ENCODE data around the gene NXN.
"Not testable (repeated sequence)": the region's sequence is repeated elsewhere in the genome, so short reads cannot be mapped to it uniquely, and the experiment has no call there.

NXN gene

DNA sequence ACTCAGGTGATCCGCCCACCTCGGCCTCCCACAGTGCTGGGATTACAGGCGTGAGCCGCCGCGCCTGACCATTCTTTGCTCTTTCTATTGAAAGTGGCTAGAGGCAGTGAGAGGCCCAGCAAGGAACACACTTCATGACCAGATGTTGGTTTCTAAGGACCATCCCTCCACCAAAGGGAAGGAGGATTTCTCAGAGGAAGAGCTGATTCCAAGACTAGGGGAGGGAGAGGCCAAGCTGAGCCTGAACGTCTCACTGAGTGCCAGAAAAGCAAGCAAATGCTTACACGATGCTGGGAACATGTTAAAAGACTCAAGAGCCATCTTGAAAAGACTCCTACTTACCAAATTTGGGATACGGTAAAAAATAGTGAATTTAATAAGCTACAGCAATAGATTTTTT is 118.2 kb downstream of the NXN start:
- DNase-seq (ENCODE audit: low read depth), result no peak

DNA sequence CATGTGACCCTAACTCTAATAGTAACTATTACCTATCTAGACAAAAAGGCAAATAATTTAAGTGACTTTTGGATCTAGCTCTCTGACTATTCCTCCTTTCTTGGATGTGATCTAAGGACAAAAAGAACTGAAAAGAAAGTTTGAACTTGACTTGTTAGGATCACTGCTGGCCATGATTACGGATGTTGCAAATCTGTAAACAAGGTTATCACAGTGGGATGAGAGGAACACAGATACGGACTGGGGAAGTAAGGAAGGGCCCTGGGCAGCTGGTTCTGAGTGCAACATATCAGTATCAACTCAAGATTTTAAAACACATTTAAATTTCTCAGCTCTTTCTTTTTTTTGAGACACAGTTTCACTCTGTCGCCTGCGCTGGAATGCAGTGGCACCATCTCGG is 118.8 kb downstream of the NXN start:
- no peak for DNase-seq (ENCODE audit: low read depth)

DNA sequence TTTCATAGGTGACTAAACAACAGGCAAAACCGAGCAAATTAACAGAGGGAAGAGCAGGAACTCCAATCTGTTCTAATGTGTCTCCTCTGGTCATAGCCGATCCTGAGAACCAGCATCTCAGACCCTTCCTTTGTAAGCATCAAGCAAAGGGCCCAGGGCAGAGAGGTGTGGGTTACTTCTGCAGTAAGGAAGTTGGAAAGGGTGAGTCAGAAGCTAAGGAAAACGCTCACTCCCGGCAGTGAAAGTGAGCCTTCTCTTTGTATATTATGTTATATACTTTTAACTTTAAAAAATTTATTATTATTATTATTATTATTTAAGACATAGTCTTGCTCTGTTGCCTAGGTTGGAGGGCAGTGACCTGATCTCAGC is 119.8 kb downstream of the NXN start:
- no peak for DNase-seq (ENCODE audit: low read depth)

DNA sequence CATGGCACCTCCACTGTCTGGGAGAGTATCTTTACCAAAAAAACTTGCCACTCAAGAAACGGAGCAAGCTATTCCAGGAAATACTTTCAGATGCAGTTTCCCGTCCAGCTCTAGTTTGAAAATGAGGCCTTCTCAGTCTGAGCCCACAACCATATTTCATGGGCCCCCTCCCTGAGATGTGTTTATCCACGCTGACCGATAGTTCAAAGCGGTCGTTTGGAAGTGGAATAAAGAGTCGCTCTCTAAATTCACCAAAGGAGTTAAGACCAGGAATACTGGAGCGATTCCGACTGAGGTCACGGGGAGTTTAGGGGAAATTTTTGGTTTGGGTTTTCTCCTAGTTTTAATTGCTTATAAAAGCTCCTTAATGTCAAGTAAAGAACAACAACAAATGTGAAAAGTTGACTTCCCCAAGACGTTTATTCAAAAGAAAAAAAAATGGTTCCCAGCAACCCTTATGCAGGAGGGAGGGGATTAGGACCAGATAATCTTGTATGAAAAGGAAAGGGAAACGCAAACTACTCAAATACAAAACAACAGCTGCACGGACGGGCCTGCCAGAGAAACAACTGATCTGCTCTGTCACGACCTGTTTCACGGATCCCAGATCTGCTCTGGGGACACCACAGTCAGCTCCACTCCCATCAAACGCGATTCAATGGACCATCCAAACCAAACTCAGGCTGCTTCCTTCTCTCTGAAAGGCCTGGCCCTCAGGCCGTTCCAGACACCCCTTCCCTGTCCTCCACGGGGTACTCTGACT is 120.3 kb downstream of the NXN start:
- DNase-seq (ENCODE audit: low read depth), result no peak

- no peak for DNase-seq (ENCODE audit: low read depth)
These were observed 123.4 kb downstream of the NXN start for GRCh38 chr17:856149-856548.

GRCh38 chr17:855569-855968 is 124.0 kb downstream of the NXN start:
- no peak for DNase-seq (ENCODE audit: low read depth)

- not testable (repeated sequence) for DNase-seq (ENCODE audit: low read depth)
These were observed 126.7 kb downstream of the NXN start for GRCh38 chr17:852850-853249.

- DNase-seq (ENCODE audit: low read depth), result no peak
These were observed 127.2 kb downstream of the NXN start for GRCh38 chr17:852349-852748.

DNA sequence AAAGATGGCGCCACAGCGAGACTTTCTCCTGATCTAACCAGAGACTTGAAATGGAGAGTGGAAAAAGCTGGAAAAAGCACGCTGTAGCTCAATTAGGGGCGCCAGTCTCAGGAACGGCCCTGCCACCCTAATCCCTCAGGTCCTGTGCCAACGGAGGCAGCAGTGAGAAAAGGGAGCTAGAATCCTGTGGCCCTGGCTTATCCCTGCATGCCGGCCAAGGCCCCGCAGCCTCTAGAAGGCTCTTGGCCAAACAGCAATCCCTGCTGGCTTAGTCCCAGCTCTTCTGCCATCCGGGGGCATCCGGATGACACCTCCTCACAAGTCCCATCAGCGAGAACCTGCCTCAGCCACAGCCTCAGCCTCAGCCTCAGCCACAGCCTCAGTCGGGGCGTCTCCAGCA is 127.7 kb downstream of the NXN start:
- DNase-seq (ENCODE audit: low read depth), result no peak

DNA sequence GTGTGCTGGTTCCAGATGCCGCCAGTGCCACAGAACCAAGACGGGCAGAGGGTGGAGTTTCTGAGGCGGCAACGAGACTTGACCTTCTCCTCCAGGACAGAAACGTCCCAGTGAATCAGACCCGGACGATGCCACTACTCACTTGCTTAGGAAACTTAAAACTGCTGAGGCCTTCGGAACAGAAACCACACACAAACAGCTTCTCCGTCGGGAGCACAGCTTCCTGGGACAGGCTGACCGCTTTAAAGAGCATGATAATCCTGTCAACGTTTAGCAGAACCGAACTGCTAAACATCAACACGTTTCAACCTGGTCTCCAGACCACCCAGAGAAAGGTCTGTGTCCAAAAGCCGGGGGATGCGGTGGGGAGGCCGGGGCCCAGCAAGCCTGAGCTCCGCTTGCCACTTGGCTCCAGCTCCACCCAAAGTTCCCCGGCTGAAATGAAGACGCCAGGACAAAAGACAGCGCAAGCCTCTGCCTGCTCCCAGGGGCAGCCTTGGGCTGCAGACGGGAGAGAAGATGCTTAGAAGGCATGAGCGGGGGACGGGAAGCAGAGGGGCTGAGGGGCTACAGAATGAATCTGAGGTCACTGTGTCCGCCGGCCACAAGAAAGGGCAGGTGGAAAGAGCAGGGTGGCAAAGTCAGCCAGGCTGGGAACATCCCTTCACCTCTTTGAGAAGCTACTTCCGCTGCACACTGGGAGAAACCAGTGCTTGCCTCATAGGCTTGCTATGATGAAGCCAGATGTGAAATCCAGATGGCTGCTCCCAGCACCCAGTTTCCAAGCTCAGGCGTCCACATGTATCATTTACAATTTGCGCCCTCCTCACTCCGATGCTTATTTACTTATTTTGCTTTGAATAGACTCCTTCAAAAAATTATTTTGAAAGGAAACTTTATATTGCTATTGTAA is 128.5 kb downstream of the NXN start:
- no peak for DNase-seq (ENCODE audit: low read depth)

- no peak for DNase-seq (ENCODE audit: low read depth)
These were observed 129.3 kb downstream of the NXN start for GRCh38 chr17:850086-850850.

DNA sequence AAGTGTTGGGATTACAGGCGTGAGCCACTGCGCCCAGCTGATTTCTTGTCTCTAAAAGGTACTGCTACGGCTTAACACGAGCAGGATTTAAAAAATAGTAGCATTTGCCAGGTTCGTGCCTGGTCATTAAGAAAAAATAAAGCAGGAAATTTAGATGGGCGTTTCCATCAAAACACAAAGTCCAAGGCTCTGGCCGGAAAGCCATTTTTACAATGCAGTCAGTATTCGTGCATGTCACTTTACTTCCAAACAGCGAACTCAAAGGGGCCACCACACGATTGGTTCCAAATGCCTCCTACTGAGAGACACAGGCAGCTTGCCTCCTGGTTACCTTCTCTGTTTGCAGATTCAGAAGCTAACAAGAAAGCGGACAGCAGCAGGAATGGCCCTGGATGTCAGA is 131.2 kb downstream of the NXN start:
- DNase-seq (ENCODE audit: low read depth), result no peak

DNA sequence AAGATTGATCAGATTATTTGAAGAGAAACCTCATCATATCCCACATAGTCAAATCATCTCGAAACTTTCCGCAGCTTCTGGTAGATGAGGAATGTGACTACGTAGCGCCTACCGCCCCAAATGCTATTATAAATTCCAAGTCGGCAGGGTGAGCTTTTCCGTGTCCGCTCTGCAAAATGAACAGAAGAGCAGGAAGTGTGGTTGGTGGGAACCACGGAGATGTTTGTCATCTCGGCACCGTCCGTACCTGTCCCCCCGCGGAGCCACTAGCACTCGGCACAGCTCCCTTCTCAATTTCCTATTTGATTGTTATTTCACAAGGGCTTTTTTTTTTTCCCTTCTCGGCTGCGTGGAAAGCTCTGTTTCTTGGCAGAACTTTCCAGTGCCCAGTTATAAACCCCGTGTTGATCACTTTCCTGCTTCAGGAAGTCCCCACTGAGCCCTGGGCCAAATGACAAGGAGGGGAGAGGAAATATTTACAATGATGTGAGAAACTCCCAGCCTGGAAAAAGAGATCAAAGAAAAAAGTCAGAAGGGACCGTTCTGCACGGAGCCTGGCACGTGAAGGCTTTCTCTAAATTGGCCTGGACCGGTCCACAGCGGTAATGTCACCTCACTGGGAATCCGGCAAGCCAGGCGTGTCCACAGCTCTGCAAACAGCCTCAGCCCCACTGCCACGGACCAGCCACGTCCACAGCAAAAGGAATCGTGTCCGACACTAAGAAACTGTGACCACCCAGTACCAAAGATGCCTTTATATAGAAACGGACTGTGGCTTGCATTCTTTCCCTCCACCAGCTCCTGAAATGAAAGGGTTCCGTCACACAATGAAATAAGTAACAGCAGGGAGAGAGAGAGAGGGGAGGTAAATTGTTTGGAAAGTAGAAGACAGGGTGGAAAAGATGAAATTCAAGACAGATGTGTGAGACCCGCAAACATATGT is 132.4 kb downstream of the NXN start:
- no peak for DNase-seq (ENCODE audit: low read depth)

GRCh38 chr17:841313-841712 is 138.3 kb downstream of the NXN start:
- no peak for DNase-seq (ENCODE audit: low read depth)

GRCh38 chr17:838486-838885 is 141.1 kb downstream of the NXN start:
- no peak for DNase-seq (ENCODE audit: low read depth)

GRCh38 chr17:836151-836550 is 143.4 kb downstream of the NXN start:
- no peak for DNase-seq (ENCODE audit: low read depth)

DNA sequence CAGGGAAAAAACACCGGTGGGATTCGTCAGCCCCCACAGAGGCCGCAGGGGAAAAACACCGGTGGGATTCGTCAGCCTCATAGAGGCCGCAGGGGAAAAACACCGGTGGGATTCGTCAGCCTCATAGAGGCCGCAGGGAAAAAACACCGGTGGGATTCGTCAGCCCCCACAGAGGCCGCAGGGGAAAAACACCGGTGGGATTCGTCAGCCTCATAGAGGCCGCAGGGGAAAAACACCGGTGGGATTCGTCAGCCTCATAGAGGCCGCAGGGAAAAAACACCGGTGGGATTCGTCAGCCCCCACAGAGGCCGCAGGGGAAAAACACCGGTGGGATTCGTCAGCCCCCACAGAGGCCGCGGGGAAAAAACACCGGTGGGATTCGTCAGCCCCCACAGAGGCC is 143.9 kb downstream of the NXN start:
- DNase-seq (ENCODE audit: low read depth), result not testable (repeated sequence)

DNA sequence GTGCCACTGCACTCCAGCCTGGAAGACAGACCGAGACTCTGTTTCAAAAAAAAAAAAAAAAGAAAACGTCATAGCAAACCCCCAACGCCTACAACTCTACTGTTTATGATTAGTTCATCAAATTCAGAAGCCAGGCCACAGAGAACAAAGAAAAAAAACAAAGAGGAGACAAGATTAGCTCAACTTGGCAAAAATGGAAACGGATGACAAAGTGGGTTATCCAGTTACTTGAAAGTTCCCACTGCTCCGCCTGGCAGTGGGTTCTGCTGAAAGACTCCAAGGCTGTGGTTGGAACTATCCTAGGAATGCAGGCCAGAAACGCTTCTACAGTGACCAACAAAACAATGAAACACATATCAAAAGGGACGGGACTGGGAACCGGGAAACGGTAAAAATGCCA is 144.3 kb downstream of the NXN start:
- no peak for DNase-seq (ENCODE audit: low read depth)

DNA sequence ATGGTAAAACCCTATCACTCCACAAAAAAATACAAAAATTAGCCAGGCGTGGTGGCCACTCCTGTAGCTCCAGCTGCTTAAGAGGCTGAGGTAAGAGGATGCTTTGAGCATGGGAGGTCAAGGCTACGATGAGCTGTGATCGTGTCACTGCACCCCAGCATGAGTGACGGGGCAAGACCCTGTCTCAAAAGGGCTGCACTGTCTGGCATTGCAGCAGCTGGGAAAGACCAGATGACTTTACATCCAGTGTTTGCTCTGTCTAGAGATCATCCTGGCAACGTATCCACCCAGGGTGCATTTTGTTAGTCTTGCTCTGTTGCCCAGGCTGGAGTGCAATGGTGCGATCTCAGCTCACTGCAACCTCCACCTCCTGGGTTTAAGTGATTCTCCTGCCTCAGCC is 145.4 kb downstream of the NXN start:
- no peak for DNase-seq (ENCODE audit: low read depth)

DNA sequence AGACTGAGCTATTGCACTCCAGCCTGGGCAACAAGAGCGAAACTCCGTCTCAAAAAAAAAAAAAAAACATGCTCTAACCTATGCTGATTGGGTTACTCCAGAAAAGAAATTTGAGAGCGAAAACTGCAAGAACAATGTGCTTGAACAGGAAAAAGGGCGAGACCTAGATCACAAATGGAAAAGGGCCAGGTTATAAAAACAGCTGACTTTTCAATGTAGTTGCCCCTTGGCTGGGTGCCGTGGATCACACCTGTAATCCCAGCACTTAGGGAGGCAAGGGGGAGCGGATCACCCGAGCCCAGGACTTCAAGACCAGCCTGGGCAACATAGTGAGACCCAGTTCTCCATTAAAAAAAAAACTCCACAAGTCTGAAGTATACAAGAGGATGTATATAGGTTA is 148.6 kb downstream of the NXN start:
- no peak for DNase-seq (ENCODE audit: low read depth)

GRCh38 chr17:830381-830780 is 149.2 kb downstream of the NXN start:
- no peak for DNase-seq (ENCODE audit: low read depth)

DNA sequence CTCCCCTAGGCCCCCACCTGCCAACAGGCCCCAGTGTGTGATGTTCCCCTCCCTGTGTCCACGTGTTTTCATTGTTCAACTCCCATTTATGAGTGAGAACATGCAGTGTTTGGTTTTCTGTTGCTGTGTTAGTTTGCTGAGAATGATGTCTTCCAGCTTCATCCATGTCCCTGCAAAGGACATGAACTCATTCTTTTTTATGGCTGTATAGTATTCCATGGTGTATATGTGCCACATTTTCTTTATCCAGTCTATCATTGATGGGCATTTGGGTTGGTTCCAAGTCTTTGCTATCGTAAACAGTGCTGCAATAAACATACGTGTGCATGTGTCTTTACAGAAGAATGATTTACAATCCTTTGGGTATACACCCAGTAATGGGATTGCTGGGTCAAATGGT is 150.0 kb downstream of the NXN start:
- DNase-seq (ENCODE audit: low read depth), result not testable (repeated sequence)
